ENCODE measurements around the gene IRF7. TPM values are rescaled to one million over a fixed set of nuclear protein-coding genes. Genes with fewer than 3 reads are reported as not detected.

Gene IRF7
- total and polyA plus RNA-seq, 11 donors, result 5.5 to 30.6 (median 14.9) TPM

DNA sequence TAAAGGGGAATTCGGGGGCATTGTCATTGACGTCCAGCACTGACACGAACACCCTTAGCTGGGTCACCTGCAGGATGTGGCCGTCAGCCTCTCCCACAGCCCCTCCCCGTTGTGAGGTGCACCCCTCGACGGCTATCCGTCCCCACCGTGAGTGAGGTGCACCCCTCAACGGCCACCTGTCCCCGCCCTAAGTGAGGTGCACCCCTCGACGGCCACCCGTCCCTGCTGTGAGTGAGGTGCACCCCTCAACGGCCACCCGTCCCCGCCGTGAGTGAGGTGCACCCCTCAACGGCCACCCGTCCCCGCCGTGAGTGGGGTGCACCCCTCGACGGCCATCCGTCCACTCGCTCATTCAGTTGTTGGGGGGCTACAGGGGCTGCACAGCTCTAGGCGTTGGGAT is 6.1 kb upstream of the IRF7 start:
- peaks cover 0 to 9% (median 0%) of the 10 kb centered on the region in 12 donors for H3K4me1 ChIP-seq
- ATAC-seq (no peak), DNase-seq (no peak)
- H3K9me3 ChIP-seq, result no peaks in the 10 kb centered on the region
- intact Hi-C loops (cut with DNase I), result no loop called here
- no peak overlapping the region for H3K4me3 ChIP-seq
- no peak for TF ChIP-seq POLR2A (IDR thresholded peaks at IDR 0.05)
- TF ChIP-seq, protein P1, sequence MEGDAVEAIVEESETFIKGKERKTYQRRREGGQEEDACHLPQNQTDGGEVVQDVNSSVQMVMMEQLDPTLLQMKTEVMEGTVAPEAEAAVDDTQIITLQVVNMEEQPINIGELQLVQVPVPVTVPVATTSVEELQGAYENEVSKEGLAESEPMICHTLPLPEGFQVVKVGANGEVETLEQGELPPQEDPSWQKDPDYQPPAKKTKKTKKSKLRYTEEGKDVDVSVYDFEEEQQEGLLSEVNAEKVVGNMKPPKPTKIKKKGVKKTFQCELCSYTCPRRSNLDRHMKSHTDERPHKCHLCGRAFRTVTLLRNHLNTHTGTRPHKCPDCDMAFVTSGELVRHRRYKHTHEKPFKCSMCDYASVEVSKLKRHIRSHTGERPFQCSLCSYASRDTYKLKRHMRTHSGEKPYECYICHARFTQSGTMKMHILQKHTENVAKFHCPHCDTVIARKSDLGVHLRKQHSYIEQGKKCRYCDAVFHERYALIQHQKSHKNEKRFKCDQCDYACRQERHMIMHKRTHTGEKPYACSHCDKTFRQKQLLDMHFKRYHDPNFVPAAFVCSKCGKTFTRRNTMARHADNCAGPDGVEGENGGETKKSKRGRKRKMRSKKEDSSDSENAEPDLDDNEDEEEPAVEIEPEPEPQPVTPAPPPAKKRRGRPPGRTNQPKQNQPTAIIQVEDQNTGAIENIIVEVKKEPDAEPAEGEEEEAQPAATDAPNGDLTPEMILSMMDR (IDR thresholded peaks at IDR 0.05), result no peak
- 85 to 91% (median 88%) methylated on average over 27 of the region's 27 CpGs for WGBS, 4 donors
- peaks cover 6 to 28% (median 15%) of the 10 kb centered on the region in 9 donors for H3K27me3 ChIP-seq
- H3K27ac ChIP-seq, result no peak overlapping the region
- H3K36me3 ChIP-seq, result peaks cover 0 to 3% (median 0%) of the 10 kb centered on the region in 9 donors

DNA sequence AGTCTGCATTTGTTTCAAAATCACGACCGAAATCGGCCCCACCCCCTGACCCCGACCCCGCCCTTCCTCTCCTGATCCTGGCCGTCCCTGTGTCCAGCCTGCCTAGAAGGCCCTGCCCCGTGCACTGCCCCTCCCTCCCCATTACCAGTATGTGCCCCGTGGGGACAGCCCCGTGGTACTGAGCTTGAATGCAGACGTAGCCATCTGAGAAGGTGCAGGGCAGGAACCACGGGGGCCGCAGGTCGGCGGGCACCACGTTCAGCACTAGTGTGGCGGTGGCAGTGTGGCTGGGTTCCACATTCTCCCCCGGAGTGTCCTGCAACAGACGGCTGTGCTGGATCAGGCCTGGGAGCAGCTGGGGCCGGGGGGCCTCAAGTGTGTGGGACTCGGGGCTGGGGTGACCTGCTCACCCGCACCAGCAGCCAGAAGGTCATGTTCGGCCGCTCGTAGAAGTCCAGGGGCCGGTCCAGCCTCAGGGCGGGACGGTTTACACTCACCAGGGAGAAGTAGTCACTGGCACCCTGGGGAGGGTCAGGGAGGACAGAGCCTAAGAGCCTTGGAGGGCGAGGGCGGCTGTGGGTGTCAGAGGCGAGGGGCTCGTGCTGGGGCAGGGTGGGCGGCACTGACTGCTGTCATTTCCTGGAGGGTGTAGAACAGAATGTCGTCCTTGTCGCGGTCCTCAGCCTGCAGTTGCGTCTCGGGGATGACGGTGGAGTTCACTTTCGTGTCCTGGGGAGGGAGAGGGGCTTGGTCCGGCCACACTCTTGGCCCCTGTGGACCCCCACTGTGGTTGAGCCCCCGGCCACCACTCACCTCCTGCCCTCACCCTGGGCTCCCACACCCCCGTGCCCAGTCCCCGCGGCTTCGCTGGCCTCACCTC is 5.4 kb upstream of the IRF7 start:
- intact Hi-C loops (cut with DNase I), result no loop called here
- Histone ChIP-seq H3K4me1 (peaks cover 0 to 11% (median 2%) of the 10 kb centered on the region in 12 donors), H3K36me3 (peaks cover 0 to 3% (median 0%) of the 10 kb centered on the region in 9 donors), H3K27ac (no peak overlapping the region), H3K9me3 (no peaks in the 10 kb centered on the region), H3K4me3 (no peak overlapping the region), H3K27me3 (peaks cover 0 to 22% (median 11%) of the 10 kb centered on the region in 9 donors)
- TF ChIP-seq, protein P1 (IDR thresholded peaks at IDR 0.05), result no peak
- TF ChIP-seq POLR2A (IDR thresholded peaks at IDR 0.05), result no peak
- WGBS, 4 donors, result 69 to 78% (median 71%) methylated on average over 34 to 45 of the region's 45 CpGs
- DNase-seq (no peak), ATAC-seq (no peak)

DNA sequence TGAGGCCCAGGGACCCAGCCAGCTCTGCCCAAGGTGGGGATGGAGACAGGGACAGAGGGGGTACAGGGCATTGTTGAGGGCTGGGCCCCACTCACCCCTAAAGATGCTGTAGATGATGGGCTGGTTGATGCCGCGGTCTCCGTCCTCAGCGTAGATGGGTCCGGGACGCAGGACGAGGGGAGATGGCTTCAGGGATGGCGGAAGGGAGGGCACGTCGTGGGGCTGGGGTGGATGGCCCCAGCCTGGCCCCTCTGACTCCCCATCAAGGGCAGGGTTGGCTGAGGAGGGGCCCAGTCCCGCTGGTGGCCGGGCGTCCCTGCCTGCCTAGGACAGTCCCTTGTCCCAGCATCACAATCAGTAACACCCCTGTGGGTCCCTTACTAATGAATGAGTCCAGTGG is 4.5 kb upstream of the IRF7 start:
- peaks cover 0 to 13% (median 2%) of the 10 kb centered on the region in 9 donors for H3K27me3 ChIP-seq
- DNase-seq, result no peak
- no peak for TF ChIP-seq POLR2A (IDR thresholded peaks at IDR 0.05)
- TF ChIP-seq, protein P1 (IDR thresholded peaks at IDR 0.05), result no peak
- H3K27ac ChIP-seq, result no peak overlapping the region
- WGBS, 4 donors, result 96 to 97% (median 97%) methylated on average over 11 to 13 of the region's 13 CpGs
- no peaks in the 10 kb centered on the region for H3K9me3 ChIP-seq
- ATAC-seq, result no peak
- intact Hi-C loops (cut with DNase I), result no loop called here
- no peak overlapping the region for H3K4me3 ChIP-seq
- peaks cover 0 to 14% (median 6%) of the 10 kb centered on the region in 12 donors for H3K4me1 ChIP-seq
- peaks cover 0 to 3% (median 0%) of the 10 kb centered on the region in 9 donors for H3K36me3 ChIP-seq

DNA sequence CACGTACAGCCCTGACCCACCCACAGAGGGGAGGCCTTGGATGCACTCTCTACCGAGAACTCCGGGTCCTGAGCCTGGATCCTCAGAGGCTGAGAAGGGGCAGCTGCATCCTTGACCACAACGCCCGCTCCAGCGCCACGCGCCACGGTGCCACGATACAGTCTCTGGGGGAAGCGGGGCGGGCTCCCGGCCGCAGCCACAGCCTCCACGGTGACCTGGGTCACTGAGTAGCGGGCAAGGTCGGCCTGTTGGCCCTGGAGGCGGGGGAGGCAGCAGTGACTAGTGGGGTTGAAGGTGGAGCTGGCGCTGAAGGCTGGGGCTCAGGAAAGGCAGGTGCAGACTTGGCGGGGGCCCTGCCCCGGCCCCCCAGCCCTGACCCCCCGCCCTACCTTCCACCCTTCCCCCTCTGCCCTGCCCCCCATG is 3.9 kb upstream of the IRF7 start:
- Histone ChIP-seq H3K27ac (no peak overlapping the region), H3K9me3 (no peaks in the 10 kb centered on the region), H3K4me1 (peaks cover 3 to 20% (median 11%) of the 10 kb centered on the region in 12 donors), H3K4me3 (no peak overlapping the region), H3K36me3 (peaks cover 0 to 7% (median 0%) of the 10 kb centered on the region in 9 donors), H3K27me3 (peaks cover 0 to 8% (median 0%) of the 10 kb centered on the region in 9 donors)
- ATAC-seq, result no peak
- intact Hi-C loops (cut with DNase I), result loop anchor here in 1 of 10 donors (5.0 kb wide), 1 partner anchor 42 kb away; the partner anchor contains the start of gene PHRF1
- TF ChIP-seq POLR2A (IDR thresholded peaks at IDR 0.05), result no peak
- TF ChIP-seq, protein P1 (IDR thresholded peaks at IDR 0.05), result no peak
- no peak for DNase-seq
- 95 to 97% (median 96%) methylated on average over 20 to 22 of the region's 22 CpGs for WGBS, 4 donors

Data from heart left ventricle (tissue), 16 donors.